Uterus (tissue), 4 donors: Measurements from ENCODE around the gene AQP9. TPM values are rescaled to one million over a fixed set of nuclear protein-coding genes. Genes with fewer than 3 reads are reported as not detected.

Experiments used
- DNase-seq, 2 donors: peaks; one replicate each; pipeline ENCODE4 v3.0.0-alpha.2; 2019 to 2020
- H3K27ac ChIP-seq, 2 donors: fragments of 200-600 bp; sonication (generic); 1 replicate in 1 of 2; 2 replicates in 1 of 2; pipeline ENCODE4 v1.5.1; 2016 to 2018
- H3K27me3 ChIP-seq, 2 donors: fragments of 200-600 bp; sonication (generic); one replicate each; pipeline ENCODE4 v1.5.1; 2018 to 2019; ENCODE audit warnings: control low read depth in 1 of 2
- H3K36me3 ChIP-seq, 2 donors: fragments of 200-600 bp; sonication (generic); one replicate each; pipeline ENCODE4 v1.5.1; 2019; ENCODE audit warnings: control low read depth in 1 of 2
- H3K4me1 ChIP-seq, 2 donors: fragments of 200-600 bp; sonication (generic); one replicate each; pipeline ENCODE4 v1.5.1; 2018 to 2019; ENCODE audit warnings: control low read depth in 1 of 2
- H3K4me3 ChIP-seq, 2 donors: fragments of 200-600 bp; sonication (generic); 1 replicate in 1 of 2; 2 replicates in 1 of 2; pipeline ENCODE4 v1.5.1; 2018 to 2019; ENCODE audit warnings: mild to moderate bottlenecking in 1 of 2
- H3K9me3 ChIP-seq, 2 donors: fragments of 200-600 bp; sonication (generic); one replicate each; pipeline ENCODE4 v1.5.1; 2019; ENCODE audit warnings: control low read depth in 1 of 2
- POLR2A ChIP-seq, 2 donors: fragments of 450-650 bp; IDR thresholded peaks; one replicate each; pipeline ENCODE4 v1.6.1; 2016; ENCODE audit warnings: antibody characterized with exemption in 2 of 2, mild to moderate bottlenecking in 1 of 2, moderate library complexity in 1 of 2
- intact Hi-C: fragments of 100-400 bp; cut with DNase I; formaldehyde crosslinking; loops from one replicate; pipeline ENCODE4 v1.15.1; 2023; ENCODE audit warnings: low total_unique reads
- small RNA-seq: library from RNA; depleted of rRNA; stranded (forward); fragments of <200 nt; gene quantifications from one replicate; pipeline ENCODE3, GENCODE V24; 2016
- total RNA-seq, 4 donors: library from RNA; depleted of rRNA in 3 of 4; stranded (reverse); fragments of >200 nt in 3 of 4; gene quantifications; one replicate each; pipeline versions ENCODE4 v1.1.0 to v1.2.4, GENCODE V29; 2014 to 2023
- TF ChIP-seq, protein P1 (sequence below), 4 experiments: fragments of 200-600 bp in 2 of 4; fragments of 450-650 bp in 2 of 4; sonication (generic) in 2 of 4; IDR thresholded peaks; one replicate each; pipeline ENCODE4 v1.5.1; 2016 to 2019; ENCODE audit warnings: antibody characterized with exemption in 4 of 4, mild to moderate bottlenecking in 2 of 4, moderate library complexity in 1 of 4
- donor health status: DM: yes; HTN: yes; CAD: no.

Gene AQP9
- total RNA-seq, 4 donors from 2014 or later, result 0.51 to 1.5 (median 0.64) TPM

- H3K4me1 ChIP-seq, result no peaks in the 10 kb centered on the region
- no peaks in the 10 kb centered on the region for H3K9me3 ChIP-seq
- H3K27me3 ChIP-seq, result no peaks in the 10 kb centered on the region
- no peak overlapping the region for H3K27ac ChIP-seq
- DNase-seq, result no peak
- H3K36me3 ChIP-seq, result no peaks in the 10 kb centered on the region
- no peak for TF ChIP-seq POLR2A (IDR thresholded peaks at IDR 0.05)
- TF ChIP-seq, protein P1, sequence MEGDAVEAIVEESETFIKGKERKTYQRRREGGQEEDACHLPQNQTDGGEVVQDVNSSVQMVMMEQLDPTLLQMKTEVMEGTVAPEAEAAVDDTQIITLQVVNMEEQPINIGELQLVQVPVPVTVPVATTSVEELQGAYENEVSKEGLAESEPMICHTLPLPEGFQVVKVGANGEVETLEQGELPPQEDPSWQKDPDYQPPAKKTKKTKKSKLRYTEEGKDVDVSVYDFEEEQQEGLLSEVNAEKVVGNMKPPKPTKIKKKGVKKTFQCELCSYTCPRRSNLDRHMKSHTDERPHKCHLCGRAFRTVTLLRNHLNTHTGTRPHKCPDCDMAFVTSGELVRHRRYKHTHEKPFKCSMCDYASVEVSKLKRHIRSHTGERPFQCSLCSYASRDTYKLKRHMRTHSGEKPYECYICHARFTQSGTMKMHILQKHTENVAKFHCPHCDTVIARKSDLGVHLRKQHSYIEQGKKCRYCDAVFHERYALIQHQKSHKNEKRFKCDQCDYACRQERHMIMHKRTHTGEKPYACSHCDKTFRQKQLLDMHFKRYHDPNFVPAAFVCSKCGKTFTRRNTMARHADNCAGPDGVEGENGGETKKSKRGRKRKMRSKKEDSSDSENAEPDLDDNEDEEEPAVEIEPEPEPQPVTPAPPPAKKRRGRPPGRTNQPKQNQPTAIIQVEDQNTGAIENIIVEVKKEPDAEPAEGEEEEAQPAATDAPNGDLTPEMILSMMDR (IDR thresholded peaks at IDR 0.05), result no peak
- H3K4me3 ChIP-seq, result no peak overlapping the region
- intact Hi-C loops, result no loop called here
Observed at GRCh38 chr15:58233341-58233740, 95.2 kb downstream of the AQP9 start.

Small RNA genes within 50 kb of the gene (small RNA-seq; reads per million reads assigned to genes)
- not detected for gene MTCO3P23

Other genes with a start within 250 kb of the AQP9 start
- gene ALDH1A2, start 72.7 kb upstream of the AQP9 start, total RNA-seq, result 100 to 1,000 TPM in 2 of 4 donors, 10 to 100 TPM in 2; 47.9 to 128 (median 109) TPM